LNCAP (cell line): ENCODE results near the gene SATB1.

Source experiments
- CTCF ChIP-seq: fragments of 450-650 bp; IDR thresholded peaks from 2 replicates; pipeline ENCODE4 v1.5.1; 2017; ENCODE audit warnings: mild to moderate bottlenecking

Gene SATB1

GRCh38 chr3:18405141-18405540, 20.0 kb downstream of the SATB1 start:
- TF ChIP-seq CTCF: no peak

DNA sequence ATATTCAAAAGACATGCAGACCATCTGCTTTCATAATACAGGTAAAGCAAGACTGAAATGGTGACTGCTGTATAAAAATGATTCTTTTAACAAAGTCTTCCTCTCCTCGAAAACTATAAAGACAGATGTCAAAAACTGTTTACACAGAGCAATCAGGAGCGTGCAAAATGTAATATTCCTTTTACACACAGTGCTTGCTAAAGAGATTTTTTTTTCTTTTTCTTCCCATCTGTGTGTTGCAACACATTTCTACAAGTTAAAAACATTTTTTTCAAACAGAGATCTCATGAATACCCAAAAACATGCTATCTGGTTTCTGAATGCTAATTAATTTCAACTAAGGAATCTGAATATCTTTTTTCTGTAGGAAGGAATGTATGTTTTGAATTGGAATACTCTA, 22.1 kb downstream of the SATB1 start:
- no peak for TF ChIP-seq CTCF

DNA sequence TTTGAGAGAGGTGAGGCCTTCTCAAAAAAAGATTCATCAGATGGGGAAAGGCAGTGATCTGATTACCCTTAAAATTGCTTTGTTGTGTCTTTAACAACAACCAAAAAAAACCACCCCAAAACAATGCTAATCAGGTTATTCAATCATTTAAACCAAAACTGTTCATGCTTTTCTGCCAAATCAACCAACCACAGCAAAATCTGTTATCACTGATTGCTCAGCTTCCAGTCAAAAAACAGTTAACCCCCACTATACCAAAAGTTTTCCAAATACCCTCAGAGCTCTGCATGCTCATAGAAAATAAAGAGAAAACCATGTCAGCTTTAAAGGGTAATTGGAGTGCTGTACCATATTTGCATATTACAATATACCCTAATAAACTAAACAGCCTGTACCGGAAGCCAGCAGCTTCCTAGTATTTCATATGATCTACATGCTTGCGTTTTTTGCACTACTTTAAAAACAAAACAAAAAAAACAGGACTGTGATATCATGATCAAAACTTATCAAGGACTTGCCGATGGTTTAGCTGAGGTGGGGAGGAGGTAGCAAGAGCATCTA, 22.8 kb downstream of the SATB1 start:
- no peak for TF ChIP-seq CTCF

- TF ChIP-seq CTCF: no peak
These were observed 23.7 kb downstream of the SATB1 start for GRCh38 chr3:18401300-18401961.

GRCh38 chr3:18398448-18398847, 26.7 kb downstream of the SATB1 start:
- no peak for TF ChIP-seq CTCF

DNA sequence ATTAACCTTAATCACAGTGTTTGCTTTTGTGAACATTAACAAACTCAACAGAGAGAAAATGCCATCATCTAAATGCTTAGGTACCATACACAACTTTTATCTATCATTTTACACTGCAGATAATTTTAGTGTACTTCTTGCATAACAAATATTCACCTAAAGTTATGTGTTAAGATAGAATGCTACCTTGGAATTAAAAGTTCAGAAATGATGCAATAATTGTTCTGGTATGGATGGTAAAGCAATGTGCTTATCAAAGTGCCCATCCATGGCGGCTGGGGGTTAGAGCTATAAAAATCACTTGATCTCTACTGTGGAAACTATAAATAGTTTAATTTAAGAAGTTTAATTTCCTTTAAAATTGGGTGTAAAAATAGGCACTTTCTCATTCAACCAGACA, 28.7 kb downstream of the SATB1 start:
- TF ChIP-seq CTCF: no peak

- no peak for TF ChIP-seq CTCF
These were observed 30.6 kb downstream of the SATB1 start for GRCh38 chr3:18394384-18394995.
